ENCODE results near the gene ASTN1.

Gene ASTN1

GRCh38 chr1:177186639-177187038 is 22.1 kb upstream of the ASTN1 start:
- TF ChIP-seq TAF1 (IDR thresholded peaks at IDR 0.05; ENCODE audit: borderline replicate concordance, insufficient read depth, low read length) (no peak), FOXP2 (optimal IDR thresholded peaks at IDR 0.05; ENCODE audit: borderline replicate concordance, extremely low read depth, extremely low read length, insufficient read depth) (no peak), SIN3A (IDR thresholded peaks at IDR 0.05; ENCODE audit: borderline replicate concordance, insufficient read depth, low read length) (no peak), REST (IDR thresholded peaks at IDR 0.05; ENCODE audit: insufficient read depth in 1 of 2, low read depth in 2 of 2, low read length in 2 of 2) (no peak), POLR2AphosphoS5 (IDR thresholded peaks at IDR 0.05; ENCODE audit: low read depth, low read length) (no peak)

- TF ChIP-seq TAF1 (IDR thresholded peaks at IDR 0.05; ENCODE audit: borderline replicate concordance, insufficient read depth, low read length) (no peak), POLR2AphosphoS5 (IDR thresholded peaks at IDR 0.05; ENCODE audit: low read depth, low read length) (no peak), FOXP2 (optimal IDR thresholded peaks at IDR 0.05; ENCODE audit: borderline replicate concordance, extremely low read depth, extremely low read length, insufficient read depth) (no peak), SIN3A (IDR thresholded peaks at IDR 0.05; ENCODE audit: borderline replicate concordance, insufficient read depth, low read length) (no peak), REST (IDR thresholded peaks at IDR 0.05; ENCODE audit: insufficient read depth in 1 of 2, low read depth in 2 of 2, low read length in 2 of 2) (no peak)
Observed at GRCh38 chr1:177185209-177185608, 20.7 kb upstream of the ASTN1 start.

GRCh38 chr1:177183836-177184235 is 19.3 kb upstream of the ASTN1 start:
- TF ChIP-seq POLR2AphosphoS5 (IDR thresholded peaks at IDR 0.05; ENCODE audit: low read depth, low read length) (no peak), REST (IDR thresholded peaks at IDR 0.05; ENCODE audit: insufficient read depth in 1 of 2, low read depth in 2 of 2, low read length in 2 of 2) (no peak), TAF1 (IDR thresholded peaks at IDR 0.05; ENCODE audit: borderline replicate concordance, insufficient read depth, low read length) (no peak), FOXP2 (optimal IDR thresholded peaks at IDR 0.05; ENCODE audit: borderline replicate concordance, extremely low read depth, extremely low read length, insufficient read depth) (no peak), SIN3A (IDR thresholded peaks at IDR 0.05; ENCODE audit: borderline replicate concordance, insufficient read depth, low read length) (no peak)

GRCh38 chr1:177181631-177182291 is 17.2 kb upstream of the ASTN1 start:
- TF ChIP-seq SIN3A (IDR thresholded peaks at IDR 0.05; ENCODE audit: borderline replicate concordance, insufficient read depth, low read length) (peak; percentile 22; the same call in 1 of the 2 replicates), FOXP2 (optimal IDR thresholded peaks at IDR 0.05; ENCODE audit: borderline replicate concordance, extremely low read depth, extremely low read length, insufficient read depth) (no peak)

GRCh38 chr1:177181280-177181630 is 16.7 kb upstream of the ASTN1 start:
- TF ChIP-seq POLR2AphosphoS5 (IDR thresholded peaks at IDR 0.05; ENCODE audit: low read depth, low read length): no peak
- no peak for TF ChIP-seq FOXP2 (optimal IDR thresholded peaks at IDR 0.05; ENCODE audit: borderline replicate concordance, extremely low read depth, extremely low read length, insufficient read depth)
- no peak for TF ChIP-seq TAF1 (IDR thresholded peaks at IDR 0.05; ENCODE audit: borderline replicate concordance, insufficient read depth, low read length)
- TF ChIP-seq SIN3A (IDR thresholded peaks at IDR 0.05; ENCODE audit: borderline replicate concordance, insufficient read depth, low read length): no peak
- no peak for TF ChIP-seq REST (IDR thresholded peaks at IDR 0.05; ENCODE audit: insufficient read depth in 1 of 2, low read depth in 2 of 2, low read length in 2 of 2)
